B cell (primary cell): Measurements from ENCODE around the gene ZBTB16. TPM values are rescaled to one million over a fixed set of nuclear protein-coding genes. Genes with fewer than 3 reads are reported as not detected.
A peak's percentile ranks its signal among the peaks of the same experiment; 100 is the strongest.

Experiments used
- ATAC-seq: fragments of 200-7000 bp; cut with Tn5 transposase; one replicate; pipeline ENCODE4 v1.10.0; 2021; ENCODE audit warnings: low read depth, mild to moderate bottlenecking, moderate number of reproducible peaks, moderate library complexity
- CTCF ChIA-PET: fragments of 350-600 bp; sonication (Branson Sonifier 250); formaldehyde crosslinking; loops from one replicate; lab custom pipeline; 2021; ENCODE audit warnings: antibody characterized with exemption, inconsistent platforms; lab: Charles Lee
- POLR2A ChIA-PET: fragments of 350-600 bp; sonication (Branson Sonifier 250); formaldehyde crosslinking; loops from one replicate; lab custom pipeline; 2021; ENCODE audit warnings: antibody characterized with exemption; lab: Charles Lee
- DNase-seq: peaks from one replicate; pipeline ENCODE4 v3.0.0; 2013
- H2AFZ ChIP-seq: 2 replicates; pipeline ENCODE4 v1.6.1; 2012; ENCODE audit warnings: mild to moderate bottlenecking, low read depth, low read length; ENCODE audit not compliant: insufficient read depth, poor library complexity, severe bottlenecking
- H3K27ac ChIP-seq, 2 donors: 1 replicate in 1 of 2; 2 replicates in 1 of 2; pipeline ENCODE4 v1.5.1; 2012 to 2013; ENCODE audit warnings: low read length in 2 of 2, mild to moderate bottlenecking in 2 of 2, moderate library complexity in 1 of 2
- H3K27me3 ChIP-seq, 4 experiments: fragments of 200-600 bp in 1 of 4; sonication (generic) in 1 of 4; replicated peaks in 1 of 4; 1 replicate in 2 of 4; 2 replicates in 2 of 4; pipeline versions ENCODE4 v1.6.1 to v1.7.0; 2013 to 2016; ENCODE audit warnings: low read length in 3 of 4, mild to moderate bottlenecking in 2 of 4, mixed read lengths in 1 of 4, moderate library complexity in 1 of 4; ENCODE audit not compliant: insufficient read depth in 4 of 4, control insufficient read depth in 3 of 4; ENCODE audit errors: control extremely low read depth in 1 of 4
- H3K36me3 ChIP-seq, 2 experiments: replicated peaks in 1 of 2; 1 replicate in 1 of 2; 2 replicates in 1 of 2; pipeline versions ENCODE4 v1.6.1 to v1.7.1; 2013; ENCODE audit warnings: low read length in 1 of 2; ENCODE audit not compliant: insufficient read depth in 2 of 2, control insufficient read depth in 1 of 2; ENCODE audit errors: control extremely low read depth in 1 of 2, extremely low read depth in 1 of 2
- H3K4me1 ChIP-seq, 2 donors: fragments of 200-600 bp in 1 of 2; sonication (generic) in 1 of 2; 1 replicate in 1 of 2; 2 replicates in 1 of 2; pipeline versions ENCODE4 v1.5.1 to v1.6.1; 2013 to 2017; ENCODE audit warnings: low read length in 2 of 2; ENCODE audit not compliant: control insufficient read depth in 2 of 2, insufficient read depth in 2 of 2
- H3K4me2 ChIP-seq: replicated peaks from 2 replicates; pipeline ENCODE3; 2012; ENCODE audit warnings: mild to moderate bottlenecking, low read depth, low read length; ENCODE audit not compliant: poor library complexity, severe bottlenecking
- H3K4me3 ChIP-seq, 5 experiments: fragments of 200-600 bp in 1 of 5; sonication (generic) in 1 of 5; 1 replicate in 3 of 5; 2 replicates in 2 of 5; pipeline versions ENCODE4 v1.5.1 to v1.7.0; 2011 to 2016; ENCODE audit warnings: low read length in 4 of 5, mild to moderate bottlenecking in 4 of 5, low read depth in 2 of 5, control low read depth in 1 of 5, moderate library complexity in 1 of 5; ENCODE audit not compliant: insufficient read depth in 1 of 5; ENCODE audit errors: control extremely low read depth in 1 of 5, extremely low read depth in 1 of 5
- H3K79me2 ChIP-seq: fragments of 200-600 bp; sonication (generic); one replicate; pipeline ENCODE4 v1.6.0; 2016; ENCODE audit warnings: low read length; ENCODE audit not compliant: control insufficient read depth, insufficient read depth
- H3K9ac ChIP-seq: fragments of 200-600 bp; sonication (generic); 2 replicates; pipeline ENCODE4 v1.6.1; 2017; ENCODE audit warnings: mild to moderate bottlenecking, low read length, moderate library complexity
- H3K9me3 ChIP-seq, 3 donors: one replicate each; pipeline versions ENCODE4 v1.6.1 to v1.7.1; 2013; ENCODE audit warnings: low read length in 2 of 3; ENCODE audit not compliant: control insufficient read depth in 2 of 3, insufficient read depth in 1 of 3; ENCODE audit errors: control extremely low read depth in 1 of 3
- H4K20me1 ChIP-seq: 2 replicates; pipeline ENCODE4 v1.6.0; 2012; ENCODE audit warnings: mild to moderate bottlenecking, low read length; ENCODE audit not compliant: insufficient read depth, control insufficient read depth, poor library complexity, severe bottlenecking
- H3K27ac Mint-ChIP-seq: one replicate; pipeline ENCODE4 v1.8.0; 2021; ENCODE audit warnings: mixed read lengths
- H3K27me3 Mint-ChIP-seq: one replicate; pipeline ENCODE4 v1.8.0; 2021; ENCODE audit warnings: mixed read lengths
- H3K4me1 Mint-ChIP-seq: one replicate; pipeline ENCODE4 v1.8.0; 2021; ENCODE audit warnings: mixed read lengths
- H3K4me3 Mint-ChIP-seq: one replicate; pipeline ENCODE4 v1.8.0; 2021; ENCODE audit warnings: mixed read lengths
- H3K9me3 Mint-ChIP-seq: one replicate; pipeline ENCODE4 v1.8.0; 2022; ENCODE audit warnings: mixed read lengths; ENCODE audit not compliant: insufficient read depth
- CTCF ChIP-seq: fragments of 200-600 bp; IDR thresholded peaks from one replicate; pipeline ENCODE4 v1.8.0; 2022; ENCODE audit warnings: antibody characterized with exemption, mild to moderate bottlenecking
- EZH2 ChIP-seq: IDR thresholded peaks from 2 replicates; pipeline ENCODE4 v1.6.1; 2012; ENCODE audit warnings: borderline replicate concordance, low read depth, mild to moderate bottlenecking, moderate library complexity, low read length; ENCODE audit not compliant: insufficient read depth, poor library complexity, severe bottlenecking
- WGBS: methylation state at CpG from one replicate; pipeline ENCODE4 v1.1.5; 2013; ENCODE audit warnings: missing lambda C conversion rate; ENCODE audit not compliant: insufficient coverage; 5-methylcytosine and 5-hydroxymethylcytosine counted together
- intact Hi-C: fragments of 100-400 bp; cut with micrococcal nuclease; formaldehyde crosslinking; loops from one replicate; pipeline ENCODE4 v1.10.0; 2022
- polyA plus RNA-seq: library from polyadenylated mRNA; depleted of rRNA; stranded (reverse); fragments of >200 nt; gene quantifications from 2 replicates; pipeline ENCODE4 v1.2.3, GENCODE V29; 2012
- total RNA-seq, 2 donors: library from RNA; stranded (reverse); fragments of 120-200 nt in 1 of 2; gene quantifications; 1 replicate in 1 of 2; 2 replicates in 1 of 2; pipeline versions ENCODE4 v1.2.3 to v1.2.4, GENCODE V29; 2013 to 2022

ZBTB16 gene
- total and polyA plus RNA-seq, 2 donors (not counting 1 experiment from before 2014, with no cell fraction given) = 16.0 to 20.6 TPM

- POLR2A ChIA-PET = no interaction called here
- Histone ChIP-seq H3K27me3 (no peaks in the 10 kb centered on the region), H4K20me1 (no peaks in the 10 kb centered on the region), H3K36me3 (no peaks in the 10 kb centered on the region), H3K9ac (no peak overlapping the region), H3K4me3 (no peak overlapping the region), H3K27ac (no peak overlapping the region), H3K4me2 (no peak overlapping the region), H3K4me1 (peaks cover 84 to 88% of the 10 kb centered on the region in 2 donors), H3K79me2 (no peaks in the 10 kb centered on the region), H2AFZ (no peak overlapping the region), H3K9me3 (no peaks in the 10 kb centered on the region)
- intact Hi-C loops = no loop called here
- no peak for ATAC-seq
- Mint-ChIP-seq H3K27me3 (peaks cover 7% of the 10 kb centered on the region), H3K27ac (peak overlapping the region; percentile 75), H3K4me3 (no peak overlapping the region), H3K4me1 (peaks cover 92% of the 10 kb centered on the region), H3K9me3 (no peaks in the 10 kb centered on the region)
- TF ChIP-seq EZH2 = no peak
- TF ChIP-seq CTCF = no peak
- no peak for DNase-seq
- WGBS = 66% methylated on average over 4 of the region's 9 CpGs
- CTCF ChIA-PET = interaction anchor here (1.0 to 1.9 kb wide), 2 partner anchors 22 to 97 kb away, joined by 3 to 4 read pairs; no protein-coding TSS in a partner anchor
Observed at GRCh38 chr11:114163830-114164401, 104.4 kb downstream of the ZBTB16 start.

DNA sequence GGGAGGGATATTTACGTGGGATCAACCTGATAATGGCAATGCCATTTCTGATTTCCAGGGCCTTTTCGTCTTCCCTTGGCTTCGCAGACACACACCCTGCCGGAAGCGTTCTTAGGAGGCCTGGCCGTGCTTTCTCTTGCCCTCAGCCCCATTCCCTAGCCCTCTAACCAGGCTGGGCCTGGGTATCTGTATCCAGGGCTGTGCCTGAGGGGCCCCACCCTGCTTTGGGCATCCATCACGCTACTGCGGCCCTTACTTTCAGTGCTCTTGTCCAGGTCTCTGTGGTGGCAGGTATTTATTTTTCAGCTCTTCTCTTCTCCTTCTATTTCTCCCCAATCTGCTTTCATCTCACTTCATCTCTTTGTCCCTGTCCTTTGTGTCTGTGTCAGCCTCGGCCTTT lies 105.0 kb downstream of the ZBTB16 start:
- Histone ChIP-seq H3K79me2 (no peaks in the 10 kb centered on the region), H3K4me3 (no peak overlapping the region), H3K27me3 (no peaks in the 10 kb centered on the region), H3K9ac (no peak overlapping the region), H3K9me3 (no peaks in the 10 kb centered on the region), H4K20me1 (no peaks in the 10 kb centered on the region), H3K4me2 (no peak overlapping the region), H3K27ac (no peak overlapping the region), H3K36me3 (no peaks in the 10 kb centered on the region), H2AFZ (no peak overlapping the region), H3K4me1 (peaks cover 84 to 88% of the 10 kb centered on the region in 2 donors)
- TF ChIP-seq CTCF (no peak), EZH2 (no peak)
- ATAC-seq (no peak), DNase-seq (no peak)
- POLR2A ChIA-PET = no interaction called here
- Mint-ChIP-seq H3K27me3 (peaks cover 7% of the 10 kb centered on the region), H3K27ac (peak overlapping the region; percentile 39), H3K4me1 (peaks cover 92% of the 10 kb centered on the region), H3K9me3 (no peaks in the 10 kb centered on the region), H3K4me3 (no peak overlapping the region)
- WGBS = 93% methylated on average over 7 of the region's 9 CpGs
- intact Hi-C loops = no loop called here
- CTCF ChIA-PET = interaction anchor here (1.9 kb wide), 1 partner anchor 96 kb away, joined by 4 read pairs; no protein-coding TSS in a partner anchor
